GM12801 (cell line): ENCODE measurements around the gene INHBC.

Experiments used
- TF ChIP-seq, protein P1 (sequence below): IDR thresholded peaks from one replicate; pipeline ENCODE4 v1.5.1; 2011; ENCODE audit warnings: control low read depth; ENCODE audit not compliant: insufficient read length; ENCODE audit errors: extremely low read depth

INHBC gene

DNA sequence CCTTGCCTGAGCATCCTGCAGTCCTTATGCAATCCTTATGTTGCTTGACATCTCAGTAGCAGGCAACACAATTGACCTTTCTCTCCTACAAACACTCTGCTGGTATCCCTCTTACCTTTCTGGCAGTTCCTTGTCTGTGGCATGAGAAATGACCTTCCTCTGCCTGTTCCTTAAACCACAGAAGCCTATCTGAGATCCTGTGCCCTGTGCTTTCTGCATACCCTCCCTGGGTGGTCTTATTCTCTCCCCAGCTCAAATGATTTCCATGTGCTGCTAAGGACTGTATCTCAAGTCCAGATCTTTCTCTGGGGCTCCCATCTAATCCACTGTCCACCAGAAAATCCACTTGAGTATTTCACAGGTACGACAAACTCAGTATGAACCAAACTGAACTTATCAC, 47.1 kb downstream of the INHBC start:
- TF ChIP-seq, protein P1, sequence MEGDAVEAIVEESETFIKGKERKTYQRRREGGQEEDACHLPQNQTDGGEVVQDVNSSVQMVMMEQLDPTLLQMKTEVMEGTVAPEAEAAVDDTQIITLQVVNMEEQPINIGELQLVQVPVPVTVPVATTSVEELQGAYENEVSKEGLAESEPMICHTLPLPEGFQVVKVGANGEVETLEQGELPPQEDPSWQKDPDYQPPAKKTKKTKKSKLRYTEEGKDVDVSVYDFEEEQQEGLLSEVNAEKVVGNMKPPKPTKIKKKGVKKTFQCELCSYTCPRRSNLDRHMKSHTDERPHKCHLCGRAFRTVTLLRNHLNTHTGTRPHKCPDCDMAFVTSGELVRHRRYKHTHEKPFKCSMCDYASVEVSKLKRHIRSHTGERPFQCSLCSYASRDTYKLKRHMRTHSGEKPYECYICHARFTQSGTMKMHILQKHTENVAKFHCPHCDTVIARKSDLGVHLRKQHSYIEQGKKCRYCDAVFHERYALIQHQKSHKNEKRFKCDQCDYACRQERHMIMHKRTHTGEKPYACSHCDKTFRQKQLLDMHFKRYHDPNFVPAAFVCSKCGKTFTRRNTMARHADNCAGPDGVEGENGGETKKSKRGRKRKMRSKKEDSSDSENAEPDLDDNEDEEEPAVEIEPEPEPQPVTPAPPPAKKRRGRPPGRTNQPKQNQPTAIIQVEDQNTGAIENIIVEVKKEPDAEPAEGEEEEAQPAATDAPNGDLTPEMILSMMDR: no peak

DNA sequence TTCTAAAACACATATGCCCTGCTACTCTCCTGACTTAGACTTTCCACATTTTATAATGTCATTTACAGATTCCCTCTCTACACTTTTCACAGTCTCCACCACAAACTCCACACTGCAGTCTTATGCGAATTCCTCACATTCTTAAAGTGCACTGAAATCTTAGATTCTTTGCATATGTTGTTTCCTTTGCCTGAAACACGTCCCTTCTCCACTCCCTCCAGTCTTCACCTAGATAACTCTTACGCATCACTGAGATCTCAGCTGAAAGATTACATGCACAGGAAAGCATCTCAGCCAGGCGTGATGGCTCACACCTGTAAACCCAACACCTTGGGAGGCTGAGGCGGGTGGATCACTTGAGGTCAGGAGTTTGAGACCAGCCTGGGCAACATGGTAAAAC, 48.9 kb downstream of the INHBC start:
- TF ChIP-seq, protein P1: no peak

DNA sequence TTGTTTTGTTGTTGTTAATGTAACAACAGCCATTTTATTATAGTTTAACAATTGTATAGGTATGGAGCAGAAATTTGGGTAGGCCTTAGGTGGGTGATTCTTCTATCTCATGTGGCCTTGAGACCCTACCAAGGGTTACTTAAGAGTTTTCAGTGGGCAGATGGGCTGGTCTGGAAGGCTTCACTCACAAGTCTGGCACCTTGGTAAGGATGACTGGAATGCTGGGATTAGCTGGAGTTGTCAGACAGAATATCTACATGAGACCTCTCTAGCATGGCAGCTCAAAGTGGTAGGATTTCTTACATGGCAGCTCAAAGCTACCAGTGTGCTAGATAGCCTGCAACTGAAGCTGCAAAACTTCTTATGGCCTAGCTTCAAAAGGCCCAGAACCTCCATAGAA, 51.1 kb downstream of the INHBC start:
- TF ChIP-seq, protein P1: no peak

DNA sequence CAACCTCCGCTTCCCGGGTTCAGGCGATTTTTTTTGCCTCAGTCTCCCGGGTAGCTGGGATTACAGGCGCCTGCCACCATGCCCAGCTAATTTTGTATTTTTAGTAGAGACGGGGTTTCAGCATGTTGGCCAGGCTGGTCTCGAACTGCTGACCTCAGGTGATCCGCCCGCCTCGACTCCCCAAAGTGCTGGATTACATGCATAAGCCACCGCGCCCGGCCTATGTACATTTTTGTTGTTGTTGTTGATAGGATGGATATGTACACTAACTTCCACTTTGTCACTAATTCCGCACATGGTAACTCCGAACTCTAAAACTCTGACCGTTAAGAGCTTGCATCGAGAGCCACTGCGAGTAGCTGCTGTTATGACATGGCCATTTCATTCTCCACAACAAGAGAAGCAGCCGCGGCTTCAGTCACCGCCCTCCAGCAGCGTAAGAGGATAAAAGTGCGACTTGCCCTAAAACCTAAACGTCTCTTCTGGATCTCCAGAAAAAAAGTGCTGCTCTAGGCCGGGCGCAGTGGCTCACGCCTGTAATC, 52.5 kb downstream of the INHBC start:
- TF ChIP-seq, protein P1: no peak

DNA sequence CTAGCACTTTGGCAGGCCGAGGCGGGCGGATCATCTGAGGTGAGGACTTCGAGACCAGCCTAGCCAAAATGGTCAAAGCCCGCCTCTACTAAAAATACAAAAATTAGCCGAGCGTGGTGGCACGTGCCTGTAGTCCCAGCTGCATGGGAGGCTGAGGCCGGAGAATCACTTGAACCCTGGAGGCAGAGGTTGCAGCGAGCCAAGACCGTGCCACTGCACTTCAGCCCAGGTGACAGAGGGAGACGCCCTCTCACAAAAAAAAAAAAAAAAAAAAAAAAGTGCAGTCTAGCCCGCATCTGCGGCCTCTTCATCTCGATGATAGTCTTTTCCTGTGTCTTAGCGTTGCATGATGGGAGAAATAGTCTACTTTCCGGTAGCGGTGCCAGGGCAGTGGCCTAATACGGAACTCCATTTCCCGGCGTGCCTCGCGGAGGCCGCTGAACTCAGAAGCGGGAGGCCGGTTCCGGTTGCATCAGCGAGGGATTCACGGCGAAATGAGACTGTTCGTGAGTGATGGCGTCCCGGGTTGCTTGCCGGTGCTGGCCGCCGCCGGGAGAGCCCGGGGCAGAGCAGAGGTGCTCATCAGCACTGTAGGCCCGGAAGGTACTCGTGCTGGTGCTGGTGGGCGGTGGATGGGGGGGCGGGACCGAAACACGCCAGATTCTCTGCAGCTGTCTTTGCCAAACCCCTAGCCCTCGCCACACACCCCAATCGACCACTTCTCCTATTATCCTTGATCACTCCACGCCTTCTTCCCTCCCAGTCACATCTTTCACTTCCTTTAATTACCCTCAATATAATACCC, 53.2 kb downstream of the INHBC start, which contains the start of gene MARS1:
Gene MARS1 (plus strand): TSS at position 472 of the 805 bp plus-strand sequence. CDS start 23 bp downstream, at position 495.
- TF ChIP-seq, protein P1: no peak

DNA sequence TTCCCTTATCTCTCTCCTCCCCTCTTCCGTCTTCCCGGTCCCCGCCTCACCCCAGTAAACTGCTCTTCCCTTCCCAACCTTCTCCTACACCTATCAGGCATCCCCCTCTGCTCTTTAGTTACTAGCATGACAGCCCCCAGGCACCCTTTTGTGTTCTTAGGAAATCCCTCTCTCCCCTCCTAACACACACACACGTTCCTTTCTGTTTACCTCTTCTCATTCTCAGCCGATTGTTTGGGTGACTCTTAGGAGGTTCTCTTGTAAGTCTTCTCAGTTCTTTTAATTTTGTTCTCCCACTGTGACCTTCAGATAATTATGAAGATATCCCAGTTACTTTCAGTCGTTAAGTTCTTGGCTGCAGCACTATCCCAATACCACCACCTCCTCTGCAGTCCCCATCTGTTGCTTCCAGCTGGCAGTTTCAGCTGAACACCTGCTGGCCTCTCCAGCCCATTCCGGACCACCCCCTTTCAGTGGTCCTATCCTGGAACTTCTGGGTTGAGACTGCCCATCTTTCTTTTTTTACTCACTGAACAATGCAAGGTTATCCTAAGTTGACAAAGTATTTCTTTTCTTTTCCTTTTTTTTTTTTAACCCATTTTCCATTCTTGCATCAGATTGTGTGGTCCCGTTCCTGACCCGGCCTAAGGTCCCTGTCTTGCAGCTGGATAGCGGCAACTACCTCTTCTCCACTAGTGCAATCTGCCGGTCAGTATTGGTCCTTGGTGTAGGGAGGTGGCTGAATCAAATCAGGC, 54.0 kb downstream of the INHBC start:
- TF ChIP-seq, protein P1: no peak

DNA sequence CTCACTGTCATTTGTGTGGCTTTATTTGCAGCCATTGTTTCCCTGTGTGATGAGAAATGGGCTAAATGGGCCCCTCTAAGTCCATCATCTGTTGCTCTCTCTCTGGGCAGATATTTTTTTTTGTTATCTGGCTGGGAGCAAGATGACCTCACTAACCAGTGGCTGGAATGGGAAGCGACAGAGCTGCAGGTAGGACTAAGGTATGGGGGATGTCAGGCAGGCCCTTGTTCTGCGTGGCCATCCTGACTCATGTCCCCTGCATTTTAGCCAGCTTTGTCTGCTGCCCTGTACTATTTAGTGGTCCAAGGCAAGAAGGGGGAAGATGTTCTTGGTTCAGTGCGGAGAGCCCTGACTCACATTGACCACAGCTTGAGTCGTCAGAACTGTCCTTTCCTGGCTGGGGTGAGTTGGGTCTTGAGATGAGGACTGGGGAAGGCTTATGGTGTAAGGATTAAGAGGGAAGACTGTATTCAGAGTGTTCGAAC, 54.6 kb downstream of the INHBC start:
- TF ChIP-seq, protein P1: no peak
